B cell (primary cell): ENCODE data around the gene HCFC1.

ENCODE experiments used
- EZH2 ChIP-seq: IDR thresholded peaks from 2 replicates; pipeline ENCODE4 v1.6.1; 2012; ENCODE audit warnings: borderline replicate concordance, low read depth, mild to moderate bottlenecking, moderate library complexity, low read length; ENCODE audit not compliant: insufficient read depth, poor library complexity, severe bottlenecking
- TF ChIP-seq, protein P1 (sequence below): fragments of 200-600 bp; IDR thresholded peaks from one replicate; pipeline ENCODE4 v1.8.0; 2022; ENCODE audit warnings: antibody characterized with exemption, mild to moderate bottlenecking

DNA sequence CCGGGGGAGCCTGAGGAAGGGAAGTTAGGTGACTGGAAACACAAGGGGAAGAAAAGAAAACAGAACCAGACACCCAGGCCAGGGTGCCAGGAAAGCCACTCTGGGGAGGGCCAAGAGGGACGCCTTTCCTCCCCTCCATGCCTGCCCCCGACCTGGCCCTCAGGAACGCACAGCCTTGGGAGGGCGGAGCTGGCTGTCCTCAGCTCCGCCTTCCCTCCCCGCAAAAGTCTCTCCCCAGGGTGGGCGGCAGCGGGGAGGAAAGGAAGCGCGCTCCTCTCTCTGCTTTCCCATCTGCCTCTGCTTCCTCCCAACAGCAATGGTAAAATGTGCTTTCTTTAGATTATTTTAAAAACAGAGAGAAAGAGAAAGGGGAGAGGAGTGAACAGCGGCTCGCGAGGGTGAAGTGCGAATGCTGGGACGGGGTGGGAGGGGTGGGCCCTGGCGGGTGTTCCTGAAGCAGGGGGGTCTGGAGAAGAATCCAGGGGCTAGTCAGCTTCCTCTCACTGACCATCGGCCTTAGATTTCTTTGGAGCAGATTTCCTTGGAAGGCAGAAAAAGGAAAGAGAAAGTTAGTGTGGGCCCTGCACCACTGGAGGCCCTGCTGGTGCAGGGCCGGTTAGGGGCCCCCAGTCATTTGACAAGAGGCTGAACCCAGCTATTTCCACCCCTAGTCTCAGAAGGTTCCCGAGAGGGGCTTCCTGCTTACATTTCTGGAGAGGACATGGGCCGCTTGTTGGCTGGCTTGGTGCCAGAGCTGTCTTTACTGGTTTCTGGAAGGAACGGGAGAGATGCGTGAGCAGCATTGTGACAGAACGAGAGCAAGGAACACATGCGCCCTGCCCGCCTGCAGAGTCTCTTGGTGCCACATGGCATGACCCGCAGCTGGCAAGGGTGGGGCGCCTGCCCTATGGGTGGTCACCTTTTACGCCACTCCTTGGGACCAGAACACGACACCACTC lies 22.5 kb downstream of the HCFC1 start:
- no peak for TF ChIP-seq EZH2
- TF ChIP-seq, protein P1, sequence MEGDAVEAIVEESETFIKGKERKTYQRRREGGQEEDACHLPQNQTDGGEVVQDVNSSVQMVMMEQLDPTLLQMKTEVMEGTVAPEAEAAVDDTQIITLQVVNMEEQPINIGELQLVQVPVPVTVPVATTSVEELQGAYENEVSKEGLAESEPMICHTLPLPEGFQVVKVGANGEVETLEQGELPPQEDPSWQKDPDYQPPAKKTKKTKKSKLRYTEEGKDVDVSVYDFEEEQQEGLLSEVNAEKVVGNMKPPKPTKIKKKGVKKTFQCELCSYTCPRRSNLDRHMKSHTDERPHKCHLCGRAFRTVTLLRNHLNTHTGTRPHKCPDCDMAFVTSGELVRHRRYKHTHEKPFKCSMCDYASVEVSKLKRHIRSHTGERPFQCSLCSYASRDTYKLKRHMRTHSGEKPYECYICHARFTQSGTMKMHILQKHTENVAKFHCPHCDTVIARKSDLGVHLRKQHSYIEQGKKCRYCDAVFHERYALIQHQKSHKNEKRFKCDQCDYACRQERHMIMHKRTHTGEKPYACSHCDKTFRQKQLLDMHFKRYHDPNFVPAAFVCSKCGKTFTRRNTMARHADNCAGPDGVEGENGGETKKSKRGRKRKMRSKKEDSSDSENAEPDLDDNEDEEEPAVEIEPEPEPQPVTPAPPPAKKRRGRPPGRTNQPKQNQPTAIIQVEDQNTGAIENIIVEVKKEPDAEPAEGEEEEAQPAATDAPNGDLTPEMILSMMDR: no peak
